HG03280 (cell line): ENCODE results near the gene SLCO2B1.
"Not testable (repeated sequence)": the region's sequence is repeated elsewhere in the genome, so short reads cannot be mapped to it uniquely, and the experiment has no call there.

Experiments used
- ATAC-seq: cut with Tn5 transposase; IDR thresholded peaks from one replicate; pipeline ENCODE4 v1.9.1; 2021; ENCODE audit warnings: mild to moderate bottlenecking, moderate library complexity; ENCODE audit not compliant: unreplicated experiment

SLCO2B1 gene

GRCh38 chr11:75150879-75151278, at the start of gene SLCO2B1:
Gene SLCO2B1 (plus strand): TSS chr11:75151107. CDS start chr11:75151382, 275 bp downstream.
- ATAC-seq = no peak

GRCh38 chr11:75101424-75102128, 49.3 kb upstream of the SLCO2B1 start:
- no peak for ATAC-seq

- ATAC-seq = no peak
Measured at GRCh38 chr11:75103380-75104026, 47.4 kb upstream of the SLCO2B1 start.

- ATAC-seq = no peak
Measured at GRCh38 chr11:75105462-75105925, 45.4 kb upstream of the SLCO2B1 start.

GRCh38 chr11:75105967-75106681, 44.8 kb upstream of the SLCO2B1 start:
- ATAC-seq = not testable (repeated sequence)

GRCh38 chr11:75107187-75107586, 43.7 kb upstream of the SLCO2B1 start:
- no peak for ATAC-seq

GRCh38 chr11:75112200-75112599, 38.7 kb upstream of the SLCO2B1 start:
- no peak for ATAC-seq

GRCh38 chr11:75113030-75113429, 37.9 kb upstream of the SLCO2B1 start:
- ATAC-seq = no peak

- no peak for ATAC-seq
Measured at GRCh38 chr11:75114465-75114864, 36.4 kb upstream of the SLCO2B1 start.

- no peak for ATAC-seq
Measured at GRCh38 chr11:75118577-75118976, 32.3 kb upstream of the SLCO2B1 start.

- no peak for ATAC-seq
Measured at GRCh38 chr11:75126564-75126963, 24.3 kb upstream of the SLCO2B1 start.

- ATAC-seq = no peak
Measured at GRCh38 chr11:75132080-75132479, 18.8 kb upstream of the SLCO2B1 start.

- ATAC-seq = no peak
Measured at GRCh38 chr11:75133976-75134375, 16.9 kb upstream of the SLCO2B1 start.

GRCh38 chr11:75135021-75135650, 15.8 kb upstream of the SLCO2B1 start:
- no peak for ATAC-seq

- ATAC-seq = no peak
Measured at GRCh38 chr11:75135651-75136050, 15.3 kb upstream of the SLCO2B1 start.

- ATAC-seq = peak; percentile 52
Measured at GRCh38 chr11:75140269-75141138, 10.4 kb upstream of the SLCO2B1 start.

- no peak for ATAC-seq
Measured at GRCh38 chr11:75141166-75141565, 9.7 kb upstream of the SLCO2B1 start.

- ATAC-seq = peak; percentile 47
Measured at GRCh38 chr11:75142714-75143419, 8.0 kb upstream of the SLCO2B1 start.

GRCh38 chr11:75143420-75143731, 7.5 kb upstream of the SLCO2B1 start:
- ATAC-seq = no peak

- ATAC-seq = no peak
Measured at GRCh38 chr11:75144716-75145014, 6.2 kb upstream of the SLCO2B1 start.
